Forelimb muscle (tissue), 1 donor: ENCODE results near the gene KRTAP10-4. TPM values are rescaled to one million over a fixed set of nuclear protein-coding genes. Genes with fewer than 3 reads are reported as not detected.
"Not testable (repeated sequence)": the region's sequence is repeated elsewhere in the genome, so short reads cannot be mapped to it uniquely, and the experiment has no call there.

Experiments
- DNase-seq: peaks from one replicate; pipeline ENCODE4 v3.0.0-alpha.2; 2013; ENCODE audit warnings: low read depth
- polyA plus RNA-seq: library from polyadenylated mRNA; unstranded; fragments of 120-200 nt; gene quantifications from one replicate; pipeline ENCODE4 v1.2.1, GENCODE V29; 2013; ENCODE audit not compliant: insufficient read length

Gene KRTAP10-4
- polyA plus RNA-seq, 1 donor, result not detected

- no peak for DNase-seq
These were observed 24.5 kb downstream of the KRTAP10-4 start for GRCh38 chr21:44598061-44598460.

GRCh38 chr21:44599264-44600029 lies 25.9 kb downstream of the KRTAP10-4 start:
- no peak for DNase-seq

DNA sequence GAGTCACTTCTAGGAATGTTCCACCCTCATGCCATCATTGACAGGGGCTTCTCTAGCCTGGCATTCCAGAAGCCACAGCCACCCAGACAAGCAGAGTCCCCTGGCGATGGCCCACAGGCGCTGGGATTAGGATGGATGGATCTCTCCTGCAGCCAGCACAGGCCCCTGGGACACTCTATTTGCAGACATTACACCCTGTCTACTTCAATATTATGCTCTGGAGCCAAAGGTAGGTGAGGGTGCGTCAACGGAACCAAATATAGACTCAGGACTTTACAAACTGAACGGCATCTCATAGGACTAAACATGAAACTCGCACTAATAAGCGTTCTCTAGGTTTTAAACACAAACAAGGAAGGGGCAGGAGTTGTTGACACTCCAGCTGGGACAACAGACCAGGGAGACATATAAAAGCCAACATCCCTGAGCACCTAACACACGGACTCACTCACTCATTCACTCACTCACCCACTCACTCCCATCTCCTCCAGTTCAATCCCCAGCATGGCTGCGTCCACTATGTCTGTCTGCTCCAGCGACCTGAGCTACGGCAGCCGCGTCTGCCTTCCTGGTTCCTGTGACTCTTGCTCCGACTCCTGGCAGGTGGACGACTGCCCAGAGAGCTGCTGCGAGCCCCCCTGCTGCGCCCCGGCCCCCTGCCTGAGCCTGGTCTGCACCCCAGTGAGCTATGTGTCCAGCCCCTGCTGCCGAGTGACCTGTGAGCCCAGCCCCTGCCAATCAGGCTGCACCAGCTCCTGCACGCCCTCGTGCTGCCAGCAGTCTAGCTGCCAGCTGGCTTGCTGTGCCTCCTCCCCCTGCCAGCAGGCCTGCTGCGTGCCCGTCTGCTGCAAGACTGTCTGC lies 26.8 kb downstream of the KRTAP10-4 start, which contains the start of gene KRTAP10-7:
TSS of gene KRTAP10-7 (plus strand) at position 480 of the 861 bp plus-strand sequence. CDS start at position 505, 25 bp downstream.
- not testable (repeated sequence) for DNase-seq

DNA sequence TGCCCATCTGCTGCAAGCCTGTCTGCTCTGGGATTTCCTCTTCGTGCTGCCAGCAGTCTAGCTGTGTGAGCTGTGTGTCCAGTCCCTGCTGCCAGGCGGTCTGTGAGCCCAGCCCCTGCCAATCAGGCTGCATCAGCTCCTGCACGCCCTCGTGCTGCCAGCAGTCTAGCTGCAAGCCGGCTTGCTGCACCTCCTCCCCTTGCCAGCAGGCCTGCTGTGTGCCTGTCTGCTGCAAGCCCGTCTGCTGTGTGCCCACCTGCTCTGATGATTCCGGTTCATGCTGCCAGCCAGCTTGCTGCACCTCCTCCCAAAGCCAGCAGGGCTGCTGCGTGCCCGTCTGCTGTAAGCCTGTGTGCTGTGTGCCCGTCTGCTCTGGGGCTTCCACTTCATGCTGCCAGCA lies 27.6 kb downstream of the KRTAP10-4 start:
- DNase-seq, result not testable (repeated sequence)

- DNase-seq, result no peak
These were observed 28.3 kb downstream of the KRTAP10-4 start for GRCh38 chr21:44601596-44602462.

DNA sequence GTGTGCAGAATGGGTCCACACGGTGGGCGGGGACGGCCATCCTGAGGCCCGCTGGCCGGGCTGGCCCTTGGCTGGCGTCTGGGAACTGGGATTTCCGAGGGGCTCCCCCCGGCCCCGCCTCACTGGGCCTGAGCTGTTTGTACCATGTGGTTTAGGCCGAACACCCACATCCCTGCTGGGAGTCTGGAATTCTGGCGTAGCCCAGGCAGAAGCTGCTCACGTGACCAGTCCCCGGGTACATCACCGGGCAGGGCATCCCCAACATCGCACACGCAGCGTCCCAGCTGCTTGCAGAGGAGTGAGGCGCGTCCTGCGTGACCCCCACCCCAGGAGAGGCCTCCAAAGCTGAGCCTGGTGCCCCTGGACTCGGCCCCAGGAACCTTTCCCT lies 28.9 kb downstream of the KRTAP10-4 start:
- no peak for DNase-seq

DNA sequence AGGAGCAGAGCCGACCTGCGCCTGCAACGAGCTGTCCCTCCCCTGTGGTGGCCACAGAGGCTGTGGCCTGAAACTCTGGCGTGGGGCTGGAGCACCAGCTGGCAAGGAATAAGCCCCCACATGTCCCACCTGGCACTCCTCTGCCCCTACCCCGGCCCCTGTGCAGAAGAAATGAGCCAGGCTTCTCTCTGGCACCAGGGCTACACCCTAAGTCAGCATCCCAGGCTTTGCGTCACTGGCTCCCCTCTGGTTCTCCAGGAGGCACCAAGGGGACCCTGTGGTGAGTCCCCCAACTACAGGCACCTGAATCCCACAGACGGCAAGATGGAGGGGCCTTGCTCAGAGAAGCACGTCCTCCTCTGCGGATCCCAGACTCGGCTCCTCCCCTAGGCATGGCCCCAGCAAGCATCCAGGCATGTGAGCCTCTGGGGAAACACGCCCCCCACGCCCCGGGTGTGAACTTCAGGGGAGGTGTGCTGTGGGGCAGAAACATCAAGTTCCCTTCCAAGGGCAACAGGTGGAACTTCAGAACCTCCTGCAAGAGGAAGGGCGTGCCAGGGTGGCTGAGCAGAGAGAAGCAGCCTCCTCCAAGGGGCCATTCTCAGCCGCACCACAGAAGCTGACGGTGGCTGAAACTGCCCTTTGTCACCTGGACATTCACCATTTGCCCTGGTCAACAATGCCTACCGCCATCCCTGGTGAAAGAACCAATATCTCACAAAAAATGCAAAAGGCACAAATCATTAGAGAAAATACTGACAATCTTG lies 29.8 kb downstream of the KRTAP10-4 start:
- DNase-seq, result no peak

GRCh38 chr21:44603911-44604310 lies 30.4 kb downstream of the KRTAP10-4 start:
- DNase-seq, result no peak

GRCh38 chr21:44606495-44606894 lies 33.0 kb downstream of the KRTAP10-4 start:
- no peak for DNase-seq

DNA sequence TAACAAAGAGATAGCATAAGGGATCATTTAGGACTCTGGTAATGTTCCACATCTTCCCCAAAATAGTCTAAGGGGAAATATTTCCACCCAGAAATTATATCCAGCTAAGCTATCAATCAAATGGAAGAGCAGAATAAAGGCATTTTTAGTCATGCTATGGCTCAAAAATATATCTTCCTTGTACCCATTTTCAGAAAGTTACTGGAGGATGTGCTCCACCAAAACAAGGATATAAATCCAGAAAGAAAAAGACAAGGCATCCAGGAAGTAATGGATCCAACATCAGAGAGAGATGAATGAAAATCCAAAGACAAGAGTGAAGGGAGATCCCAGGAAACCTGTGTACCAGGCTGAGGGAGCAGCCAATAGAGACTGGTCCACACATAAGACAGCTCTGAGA lies 35.7 kb downstream of the KRTAP10-4 start:
- DNase-seq, result no peak

- DNase-seq, result not testable (repeated sequence)
These were observed 36.8 kb downstream of the KRTAP10-4 start for GRCh38 chr21:44610157-44610843.

GRCh38 chr21:44611551-44611950 lies 38.0 kb downstream of the KRTAP10-4 start:
- no peak for DNase-seq

DNA sequence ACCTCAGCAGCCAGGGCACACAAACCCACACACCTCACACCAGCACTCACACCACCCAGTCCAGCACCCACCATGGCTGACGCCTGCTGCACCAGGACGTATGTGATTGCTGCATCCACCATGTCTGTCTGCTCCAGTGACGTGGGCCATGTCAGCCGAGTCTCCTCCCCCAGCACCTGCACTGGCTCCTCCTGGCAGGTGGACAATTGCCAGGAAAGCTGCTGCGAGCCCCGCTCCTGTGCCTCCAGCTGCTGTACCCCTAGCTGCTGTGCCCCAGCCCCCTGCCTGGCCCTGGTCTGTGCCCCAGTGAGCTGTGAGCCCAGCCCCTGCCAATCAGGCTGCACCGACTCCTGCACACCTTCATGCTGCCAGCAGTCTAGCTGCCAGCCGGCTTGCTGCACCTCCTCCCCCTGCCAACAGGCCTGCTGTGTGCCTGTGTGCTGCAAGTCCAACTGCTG lies 38.5 kb downstream of the KRTAP10-4 start, which contains the start of gene KRTAP10-8:
TSS of gene KRTAP10-8 (plus strand) at position 51 of the 458 bp plus-strand sequence. CDS start at position 73, 22 bp downstream.
- no peak for DNase-seq

- no peak for DNase-seq
These were observed 39.2 kb downstream of the KRTAP10-4 start for GRCh38 chr21:44612669-44613229.

DNA sequence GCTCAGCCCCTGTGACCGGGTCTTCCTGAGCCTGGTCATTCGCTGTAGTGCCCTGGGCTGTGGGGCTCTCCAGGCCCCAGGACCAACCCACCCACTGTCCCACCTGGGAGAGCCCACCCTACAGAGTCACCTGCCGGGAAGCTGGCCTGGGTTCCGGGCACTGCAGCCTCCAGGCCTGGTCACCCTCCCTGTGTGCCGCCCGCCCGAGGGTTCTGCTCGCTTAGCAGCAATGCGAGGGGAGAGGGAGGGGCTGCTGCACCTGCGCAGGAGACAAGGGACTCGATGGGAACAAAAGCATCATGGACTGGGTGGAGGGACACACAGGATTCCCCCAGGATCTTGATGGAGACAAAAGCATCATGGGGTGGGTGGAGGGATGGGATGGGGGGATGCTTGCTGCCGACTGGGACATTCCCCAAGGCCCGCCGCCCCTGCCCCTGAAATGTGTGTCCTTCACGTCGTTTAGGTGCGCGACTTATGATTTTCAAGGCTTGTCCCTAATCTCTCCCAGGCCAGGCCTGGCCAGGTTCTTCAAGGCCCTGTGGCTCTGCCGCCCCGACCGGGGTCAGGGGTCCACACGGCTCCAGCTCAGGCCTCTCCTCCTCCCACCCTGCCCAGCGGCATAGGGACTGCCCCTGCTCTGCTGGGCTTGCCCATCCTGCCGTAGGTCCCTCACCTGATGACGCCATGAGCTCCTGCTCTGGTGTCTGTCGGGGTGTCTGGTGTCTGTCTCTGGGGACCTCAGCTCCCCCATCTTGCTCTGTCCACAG lies 40.0 kb downstream of the KRTAP10-4 start:
- DNase-seq, result no peak

GRCh38 chr21:44614161-44614631 lies 40.7 kb downstream of the KRTAP10-4 start:
- DNase-seq, result no peak

DNA sequence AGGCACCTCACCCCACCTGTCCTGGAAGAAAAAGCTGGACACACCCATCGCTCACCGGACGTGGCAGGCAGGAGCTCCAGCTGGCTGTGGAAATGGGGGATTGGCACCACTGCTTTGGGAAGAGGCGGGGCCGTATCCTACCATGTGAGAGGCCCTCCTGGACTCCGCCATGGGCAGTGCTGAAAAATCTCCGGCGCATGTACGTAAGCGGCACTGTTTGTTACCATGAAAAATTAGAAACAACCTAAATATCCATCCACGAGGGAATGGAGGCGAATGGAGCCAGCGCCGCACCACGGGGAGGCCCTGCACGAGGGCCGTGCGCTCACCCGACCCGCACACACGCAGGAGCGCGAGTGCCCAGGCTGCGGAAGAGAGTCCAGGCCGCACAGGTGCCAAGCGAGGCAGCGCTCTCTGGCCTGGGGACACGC lies 41.4 kb downstream of the KRTAP10-4 start:
- no peak for DNase-seq

GRCh38 chr21:44615466-44615865 lies 41.9 kb downstream of the KRTAP10-4 start:
- DNase-seq, result no peak
